GM19468 (cell line): Measurements from ENCODE around the gene ZDHHC16.
A peak's percentile ranks its signal among the peaks of the same experiment; 100 is the strongest.
"Not testable (repeated sequence)": the region's sequence is repeated elsewhere in the genome, so short reads cannot be mapped to it uniquely, and the experiment has no call there.

Source experiments
- ATAC-seq: cut with Tn5 transposase; IDR thresholded peaks from one replicate; pipeline ENCODE4 v1.9.1; 2021; ENCODE audit warnings: mild to moderate bottlenecking, moderate library complexity, moderate number of reproducible peaks; ENCODE audit not compliant: unreplicated experiment; ENCODE audit errors: extremely low read depth

Gene ZDHHC16

DNA sequence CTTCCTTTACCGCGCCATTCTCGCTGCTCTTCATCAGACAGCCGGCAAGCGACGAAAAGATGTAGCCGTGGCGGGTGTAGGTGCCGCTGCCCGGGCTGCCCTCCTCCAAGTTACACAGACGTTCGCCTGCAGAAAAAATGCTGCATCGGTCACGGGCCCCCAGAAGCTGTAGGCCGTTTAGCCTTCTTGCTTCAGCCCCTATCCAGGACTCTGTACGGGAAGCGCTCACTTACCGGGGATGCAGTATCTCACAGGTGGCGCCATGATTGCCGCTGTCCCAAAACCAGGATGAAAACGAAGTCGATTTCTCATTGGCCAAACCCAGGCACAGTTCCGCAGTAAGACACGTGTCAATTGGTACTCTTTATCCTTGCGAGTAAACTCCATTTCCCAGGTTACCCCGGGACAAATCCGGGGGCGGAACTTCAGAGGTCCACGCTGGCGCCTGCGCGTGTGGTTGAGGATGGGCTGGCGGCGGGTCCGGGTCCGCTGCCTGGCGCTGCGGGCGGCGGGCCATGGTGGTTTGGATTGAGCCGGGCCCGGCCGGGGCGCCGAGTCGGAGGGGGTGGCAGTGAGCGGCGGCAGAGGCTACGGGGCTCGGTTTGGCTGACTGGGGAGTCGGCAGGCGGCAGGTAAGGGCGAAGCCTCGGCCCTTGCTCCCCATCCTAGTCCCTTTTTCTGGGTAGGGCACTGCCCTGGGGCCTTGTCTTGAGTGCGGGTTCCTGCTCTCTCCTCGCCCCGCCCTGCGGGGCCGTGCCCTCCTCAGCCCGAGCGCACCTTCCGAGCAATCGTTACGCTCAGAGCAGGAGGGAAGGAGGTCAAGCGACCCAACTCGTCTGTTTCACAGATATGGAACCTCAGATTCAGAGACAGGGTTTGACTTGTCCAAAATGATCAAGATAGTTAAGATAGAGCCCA is at the start of gene ZDHHC16, which contains the start of gene EXOSC1:
TSS of gene ZDHHC16 (plus strand) at position 454 of the 918 bp plus-strand sequence. CDS start 5,501 bp downstream, outside the sequence.
TSS of gene EXOSC1 (minus strand) at position 285 of the 918 bp plus-strand sequence. CDS start at position 264, 21 bp downstream.
- ATAC-seq = peak; percentile 95

DNA sequence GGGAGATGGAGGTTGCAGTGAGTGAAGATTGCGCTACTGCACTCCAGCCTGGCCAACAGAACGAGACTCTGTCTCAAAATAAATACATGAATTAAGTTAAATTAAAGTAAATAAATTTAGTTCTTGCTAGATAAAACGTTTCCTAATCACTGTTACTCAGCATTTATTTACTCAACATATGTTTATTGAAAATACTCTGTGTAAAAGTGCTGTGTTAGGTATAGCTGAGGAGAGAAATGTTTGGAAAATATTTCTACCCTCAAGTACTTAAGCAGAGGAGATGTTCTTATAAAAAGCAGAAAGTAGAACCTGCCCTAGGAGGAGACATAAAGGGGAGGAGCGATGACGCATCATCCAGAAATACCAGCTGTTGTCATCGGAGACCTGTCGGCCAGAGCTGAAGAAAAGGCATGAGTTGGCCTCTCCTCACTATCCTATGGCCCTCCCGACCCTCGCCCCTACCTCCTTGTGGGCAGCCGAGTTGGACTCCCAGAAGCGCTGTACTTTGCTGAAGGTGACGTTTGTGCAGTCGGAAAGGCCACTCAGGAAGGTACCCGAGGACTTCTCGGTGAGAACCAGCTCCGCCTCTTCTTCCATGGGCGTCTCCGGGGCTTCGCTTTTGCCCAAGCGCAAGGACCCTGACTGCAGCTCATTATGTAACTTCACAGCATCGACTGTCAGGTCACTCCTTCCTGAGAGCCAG is 46.0 kb upstream of the ZDHHC16 start:
- no peak for ATAC-seq

DNA sequence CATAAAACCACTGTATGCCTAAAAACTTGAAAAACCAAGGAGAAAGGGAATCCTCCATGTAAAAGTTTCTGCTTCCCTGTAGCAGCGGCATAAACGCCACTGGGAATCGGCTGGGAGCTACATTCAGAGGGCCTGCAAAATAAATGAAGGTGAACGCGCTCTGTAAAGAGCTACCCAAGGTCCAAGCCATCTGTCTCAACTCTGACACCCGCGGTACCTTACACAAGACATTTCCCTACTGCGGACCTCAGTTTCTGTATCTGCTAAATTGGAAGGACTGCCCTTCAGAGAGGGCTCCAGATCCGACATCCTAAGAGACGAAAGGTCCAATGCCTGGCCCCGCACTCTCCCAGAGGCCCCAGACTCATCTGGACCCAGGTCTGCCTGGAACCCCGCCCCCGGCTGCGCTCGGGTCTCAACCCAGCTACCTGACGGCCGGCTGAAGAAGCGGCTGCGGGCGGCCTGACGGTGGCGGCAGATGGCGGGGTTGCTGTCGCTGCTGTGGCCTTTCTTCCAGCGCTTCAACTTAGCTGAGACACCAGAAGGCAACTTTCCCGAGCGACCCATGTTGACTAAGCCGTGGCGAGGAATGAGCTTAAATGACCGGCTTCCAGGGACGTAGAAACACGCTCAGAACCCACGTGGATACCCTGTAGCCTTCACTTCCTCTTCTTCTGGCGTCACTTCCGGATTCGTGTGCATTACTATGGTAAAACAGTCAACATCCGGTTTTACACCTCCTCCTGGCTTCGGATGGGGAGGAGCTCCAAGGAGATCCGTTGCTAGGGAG is 45.1 kb upstream of the ZDHHC16 start, which contains the start of gene RRP12:
TSS of gene RRP12 (minus strand) at position 676 of the 790 bp plus-strand sequence. CDS start at position 567, 109 bp downstream.
- ATAC-seq = peak; percentile 84

DNA sequence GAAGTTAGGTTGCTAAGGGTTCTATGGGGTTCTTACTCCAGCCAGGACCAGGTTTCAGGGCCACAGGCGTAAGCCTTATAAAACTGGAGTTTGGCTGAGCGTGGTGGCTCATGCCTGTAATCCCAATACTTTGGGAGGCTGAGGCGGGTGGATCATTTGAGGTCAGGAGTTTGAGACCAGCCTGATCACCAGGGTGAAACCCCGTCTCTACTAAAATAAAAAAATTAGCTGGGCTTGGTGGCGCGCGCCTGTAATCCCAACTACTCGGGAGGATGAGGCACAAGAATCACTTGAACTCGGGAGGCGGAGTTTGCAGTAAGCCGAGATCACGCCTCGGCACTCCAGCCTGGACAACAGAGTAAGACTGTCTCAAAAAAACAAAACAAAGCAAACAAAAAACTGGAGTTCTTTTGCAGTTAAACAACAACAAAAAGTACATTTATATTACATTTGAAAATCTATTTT is 44.5 kb upstream of the ZDHHC16 start:
- ATAC-seq = no peak

DNA sequence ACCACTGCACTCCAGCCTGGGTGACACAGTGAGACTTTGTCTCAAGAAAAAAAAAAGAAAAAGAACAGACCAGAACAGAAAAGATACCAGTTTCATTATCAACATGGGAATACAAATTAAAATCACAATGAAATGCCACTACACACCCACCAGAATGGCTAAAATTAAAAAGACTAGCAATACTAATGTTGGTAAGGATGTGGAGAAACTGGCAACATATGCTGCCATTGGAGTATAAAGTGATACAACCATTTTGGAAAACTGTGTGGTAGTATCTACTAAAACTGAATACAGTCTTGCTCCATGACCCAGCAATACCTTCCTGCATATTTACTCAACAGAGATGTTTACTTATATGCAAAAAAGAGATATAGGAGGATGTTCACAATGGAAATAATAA is 41.9 kb upstream of the ZDHHC16 start:
- no peak for ATAC-seq

DNA sequence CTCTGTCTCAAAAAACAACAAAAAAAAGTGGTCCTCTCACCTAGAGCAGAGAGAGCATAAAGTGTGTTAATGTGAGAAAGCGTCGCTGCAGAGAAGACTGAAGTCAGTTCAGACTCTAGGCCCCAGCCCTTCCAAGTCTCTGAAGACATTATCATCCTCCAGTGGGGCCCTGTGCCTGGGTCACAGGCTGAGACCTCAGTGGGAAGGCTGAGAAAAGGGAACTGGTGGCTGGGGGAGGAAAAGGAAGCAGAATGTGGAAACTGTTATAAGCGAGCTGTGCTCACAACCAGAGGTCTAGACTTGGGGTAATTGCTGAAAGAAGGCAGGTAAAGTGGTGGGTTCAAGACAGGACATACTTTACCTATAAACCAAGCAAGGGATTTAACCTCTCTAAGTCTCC is 39.9 kb upstream of the ZDHHC16 start:
- ATAC-seq = no peak

DNA sequence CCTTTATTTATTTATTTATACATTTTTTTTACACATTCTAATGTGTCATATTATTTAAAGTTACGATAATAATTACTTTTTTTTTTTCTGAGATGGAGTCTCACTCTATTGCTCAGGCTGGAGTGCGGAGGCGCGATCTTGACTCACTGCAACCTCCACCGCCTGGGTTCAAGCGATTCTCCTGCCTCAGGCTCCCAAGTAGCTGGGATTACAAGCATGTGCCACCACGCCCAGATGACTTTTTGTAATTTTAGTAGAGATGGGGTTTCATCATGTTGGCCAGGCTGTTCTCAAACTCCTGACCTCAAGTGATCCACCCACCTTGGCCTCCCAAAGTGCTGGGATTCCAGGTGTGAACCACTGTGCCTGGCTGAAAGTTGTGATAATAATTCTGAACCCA is 39.5 kb upstream of the ZDHHC16 start:
- not testable (repeated sequence) for ATAC-seq

DNA sequence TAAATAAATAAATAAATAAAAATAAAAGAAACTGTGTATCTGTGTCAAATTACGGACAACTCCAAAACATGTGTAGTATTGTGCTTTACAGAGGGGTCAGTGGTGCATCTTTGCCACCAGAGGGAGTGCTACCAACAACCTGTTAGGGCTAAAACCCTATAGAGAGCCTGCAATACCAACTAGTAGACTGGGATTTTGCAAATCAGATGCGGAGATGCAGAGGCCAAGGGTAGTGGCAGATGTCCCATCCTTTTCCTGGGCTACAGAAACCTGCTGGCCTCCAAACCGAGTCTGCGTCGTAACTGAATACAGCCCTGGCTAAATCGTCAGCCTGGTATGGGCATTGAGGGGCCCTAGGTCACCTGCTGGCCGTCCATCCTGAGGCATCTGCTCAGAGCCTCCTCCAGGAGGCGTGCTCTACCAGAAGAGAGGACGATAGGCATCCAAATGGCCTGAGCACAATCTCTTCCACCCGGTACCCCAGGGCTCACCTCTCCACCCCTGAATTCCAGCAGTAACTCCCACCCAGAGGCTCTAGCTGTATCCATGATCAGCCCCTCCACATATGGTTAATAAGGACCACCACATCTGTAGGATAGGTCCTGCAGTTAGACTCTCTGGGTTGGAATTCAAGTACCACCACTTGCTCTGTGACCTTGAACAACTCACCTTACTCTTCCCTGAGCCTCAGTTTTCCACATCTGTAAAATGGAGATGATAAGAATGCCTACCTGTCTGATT is 38.6 kb upstream of the ZDHHC16 start:
- ATAC-seq = no peak

DNA sequence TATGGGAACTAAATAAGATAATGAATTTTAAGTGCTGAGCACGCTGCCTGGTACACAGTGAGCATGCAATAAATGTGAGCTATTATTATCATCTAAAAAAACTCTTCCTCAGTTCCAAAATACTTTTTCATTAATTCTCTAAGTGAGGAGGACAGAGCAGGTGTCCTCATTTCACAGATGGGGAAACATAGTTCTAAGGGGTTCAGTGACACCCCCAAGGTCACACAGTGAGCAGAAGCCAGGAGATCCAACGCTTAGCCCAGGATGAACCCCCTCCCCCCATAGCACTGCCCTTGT is 38.1 kb upstream of the ZDHHC16 start:
- no peak for ATAC-seq

DNA sequence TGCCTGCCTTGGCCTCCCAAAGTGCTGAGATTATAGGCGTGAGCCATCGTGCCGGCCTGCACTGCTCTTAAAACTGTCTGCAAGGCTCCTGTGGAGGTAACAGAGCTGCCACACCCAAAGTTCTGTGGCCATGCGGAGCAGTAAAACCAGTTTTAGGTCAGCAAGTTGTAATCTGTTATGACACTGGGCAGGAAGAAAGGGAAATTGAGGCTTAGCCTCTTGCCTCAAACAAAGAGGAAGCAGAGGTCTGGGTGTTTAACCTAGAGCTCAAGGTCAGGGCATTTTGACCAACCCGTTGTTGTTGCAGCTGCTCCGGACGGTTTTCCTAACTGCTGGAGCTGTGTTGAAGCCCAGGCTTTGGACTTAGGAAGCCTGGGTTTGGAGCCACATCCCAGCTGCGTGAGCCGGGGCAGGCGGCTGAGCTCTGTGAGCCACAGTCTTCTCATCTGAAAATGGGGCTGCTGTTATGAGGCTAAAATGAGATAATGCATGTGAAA is 37.4 kb upstream of the ZDHHC16 start:
- ATAC-seq = no peak

DNA sequence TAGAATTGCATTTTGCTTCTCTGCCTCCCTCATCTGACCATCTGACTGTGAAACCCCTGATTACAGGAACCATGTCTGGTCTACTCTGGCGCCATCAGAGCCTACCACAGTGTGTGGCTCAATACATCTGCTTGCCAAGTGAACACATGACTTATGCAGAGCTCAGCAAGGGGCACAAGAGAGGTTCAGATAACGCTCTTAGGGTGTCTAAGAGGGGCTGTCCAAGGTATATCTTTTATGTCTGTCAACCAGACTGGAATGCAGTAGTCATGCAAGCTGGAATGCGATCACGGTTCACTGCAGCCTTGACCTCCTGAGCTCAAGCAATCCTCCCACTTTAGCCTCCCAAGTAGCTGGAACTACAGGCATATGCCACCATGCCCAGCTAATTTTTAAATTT is 34.6 kb upstream of the ZDHHC16 start:
- ATAC-seq = no peak

DNA sequence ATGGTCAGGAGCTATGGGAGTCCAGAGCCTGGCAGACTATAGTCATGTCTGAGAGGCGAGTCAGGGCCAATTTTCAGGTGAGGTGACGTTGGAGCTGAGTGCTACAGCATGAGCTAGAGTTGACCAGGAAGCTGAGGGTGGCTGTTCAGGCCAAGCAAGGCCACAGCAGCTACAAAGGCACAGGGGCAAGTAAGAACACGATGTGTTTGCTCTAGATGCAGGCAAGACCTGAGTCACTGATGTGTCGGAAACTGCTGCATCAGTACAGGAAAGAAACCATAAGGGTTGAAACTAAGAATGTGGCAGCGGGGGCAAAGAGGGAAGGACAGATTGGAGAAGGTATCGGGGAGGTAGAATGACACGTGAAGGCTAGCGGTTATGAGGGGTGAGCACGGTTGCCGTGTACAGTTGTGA is 33.1 kb upstream of the ZDHHC16 start:
- ATAC-seq = no peak

DNA sequence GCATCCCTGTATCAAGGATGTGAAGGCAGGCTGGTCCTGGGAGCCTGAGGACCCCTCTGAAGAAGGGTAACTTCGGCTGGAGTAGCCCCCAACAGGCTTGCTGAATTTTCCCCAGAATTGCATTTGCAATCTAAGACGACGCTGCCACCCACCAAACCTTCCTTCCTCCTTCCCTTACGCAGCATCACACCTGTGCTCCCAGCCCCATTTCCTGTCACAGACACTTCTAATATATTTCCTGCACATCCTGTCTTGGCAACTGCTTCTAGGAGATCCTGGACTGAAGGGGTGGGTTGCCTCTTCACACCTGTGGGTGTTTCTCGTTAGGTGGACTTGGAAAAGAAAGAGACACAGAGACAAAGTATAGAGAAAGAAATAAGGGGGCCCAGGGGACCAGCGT is 29.4 kb upstream of the ZDHHC16 start:
- no peak for ATAC-seq

DNA sequence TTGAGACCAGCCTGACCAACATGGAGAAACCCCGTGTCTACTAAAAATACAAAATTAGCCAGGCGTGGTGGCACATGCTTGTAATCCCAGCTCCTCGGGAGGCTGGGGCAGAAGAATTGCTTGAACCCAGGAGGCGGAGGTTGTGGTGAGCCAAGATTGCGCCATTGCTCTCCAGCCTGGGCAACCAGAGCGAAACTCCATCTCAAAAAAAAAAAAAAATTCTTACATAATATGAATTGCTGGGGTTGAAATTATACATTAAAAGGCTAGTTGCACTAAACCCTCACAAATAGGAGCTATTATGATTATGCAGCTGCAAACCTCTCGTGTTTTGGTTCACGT is 22.2 kb upstream of the ZDHHC16 start:
- ATAC-seq = not testable (repeated sequence)

DNA sequence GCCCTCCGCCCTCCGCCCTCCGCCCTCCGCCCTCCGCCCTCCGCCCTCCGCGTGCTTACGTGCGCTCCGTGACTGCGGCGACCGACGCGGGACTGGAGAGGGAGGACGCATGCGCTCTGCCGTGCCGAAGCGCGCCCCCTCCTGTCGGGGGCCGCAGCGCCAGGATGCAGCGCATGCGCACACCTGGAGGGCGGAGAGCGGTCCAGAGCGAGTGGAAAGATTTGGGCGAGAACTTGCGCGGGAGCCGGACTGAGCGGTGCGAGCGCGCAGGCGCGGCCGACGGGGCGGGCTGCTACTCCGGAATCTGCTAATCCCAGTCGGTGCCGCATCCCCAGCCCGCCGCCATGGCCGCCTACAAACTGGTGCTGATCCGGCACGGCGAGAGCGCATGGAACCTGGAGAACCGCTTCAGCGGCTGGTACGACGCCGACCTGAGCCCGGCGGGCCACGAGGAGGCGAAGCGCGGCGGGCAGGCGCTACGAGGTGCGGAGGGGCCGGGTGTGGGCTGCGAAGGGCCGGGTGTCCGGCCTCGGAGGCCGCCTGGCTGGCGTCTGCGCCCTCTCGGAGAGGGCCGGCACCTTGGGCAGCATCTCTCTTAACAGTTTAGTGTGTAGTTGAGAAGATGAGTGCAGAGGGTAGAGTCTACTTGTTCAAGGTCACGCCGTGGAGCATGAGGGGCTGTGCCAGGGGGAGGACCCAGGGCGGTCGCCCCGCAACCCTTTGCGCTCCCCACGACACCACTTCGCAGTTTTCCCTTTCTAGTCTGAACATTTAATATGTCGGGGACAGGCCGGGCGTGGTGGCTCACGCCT is 19.8 kb upstream of the ZDHHC16 start, which contains the start of gene PGAM1:
TSS of gene PGAM1 (plus strand) at position 228 of the 812 bp plus-strand sequence. CDS start at position 345, 117 bp downstream.
- peak; percentile 71 for ATAC-seq

DNA sequence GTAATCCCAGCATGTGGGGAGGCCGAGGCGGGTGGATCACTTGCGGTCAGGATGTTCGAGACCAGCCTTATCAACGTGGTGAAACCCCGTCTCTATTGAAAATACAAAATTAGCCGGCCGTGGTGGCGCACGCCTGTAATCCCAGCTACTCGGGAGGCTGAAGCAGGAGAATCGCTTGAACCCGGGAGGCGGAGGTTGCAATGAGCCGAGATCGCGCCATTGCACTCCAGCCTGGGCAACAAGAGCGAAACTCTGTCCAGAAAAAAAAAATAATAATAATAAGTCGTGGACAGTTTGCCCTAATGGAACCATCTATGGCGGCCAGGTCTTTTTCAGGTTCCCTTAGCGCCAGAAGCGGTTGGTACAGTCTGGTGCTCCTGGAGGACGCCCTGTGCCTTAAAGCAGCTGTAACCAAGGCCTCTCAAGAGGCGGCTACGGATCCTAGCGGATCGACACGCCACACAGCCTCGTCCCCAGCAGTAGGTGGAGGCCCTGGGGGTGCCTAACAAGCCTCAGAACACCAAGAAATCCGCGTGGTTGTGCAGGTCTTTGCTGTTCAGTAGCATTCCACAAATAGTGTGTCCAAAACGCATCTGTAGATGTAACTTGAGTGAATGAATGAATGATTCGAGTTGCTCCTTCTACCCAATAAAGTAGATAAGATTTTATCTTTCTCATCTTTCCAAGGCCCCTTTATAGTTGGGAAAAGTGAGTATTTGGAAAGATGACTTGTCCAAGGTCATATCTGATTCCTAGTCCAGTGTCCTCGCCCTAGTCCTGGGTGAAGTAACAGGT is 19.0 kb upstream of the ZDHHC16 start:
- ATAC-seq = no peak

DNA sequence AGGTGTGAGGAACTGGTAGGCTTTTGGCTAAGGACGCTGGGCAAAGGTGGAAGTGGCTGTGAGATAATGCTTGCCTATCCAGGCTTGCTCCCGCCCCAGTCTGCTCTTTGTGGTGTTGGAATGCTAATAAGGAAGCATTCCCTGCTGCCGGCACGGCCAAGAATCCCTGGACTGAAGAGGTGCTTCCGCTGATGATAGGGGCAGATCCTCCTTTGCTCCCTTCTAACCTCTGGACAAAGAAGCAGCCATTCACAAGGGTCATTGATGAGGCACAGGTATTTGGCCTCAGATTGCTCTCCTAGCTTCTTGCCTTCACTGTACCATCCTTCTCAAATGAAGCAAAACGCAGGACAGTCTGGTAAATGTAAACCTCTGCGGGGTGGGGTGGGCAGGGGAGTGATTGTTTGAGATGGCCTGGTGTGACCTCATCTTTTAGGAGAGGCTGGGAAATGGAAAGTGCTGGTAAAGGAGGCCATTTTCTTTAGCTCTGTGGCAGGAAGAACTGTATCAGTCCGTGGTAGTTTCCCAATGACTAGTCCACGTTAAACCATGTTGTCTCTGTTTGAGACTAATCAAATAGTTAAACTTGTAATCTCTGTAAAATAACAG is 18.3 kb upstream of the ZDHHC16 start:
- no peak for ATAC-seq
